ENCODE measurements around the gene OLA1.
"Not testable (repeated sequence)": the region's sequence is repeated elsewhere in the genome, so short reads cannot be mapped to it uniquely, and the experiment has no call there.

Gene OLA1

GRCh38 chr2:174246944-174247381, 1.4 kb downstream of the OLA1 start:
- peak overlapping the region; percentile 94 for H3K9ac ChIP-seq (ENCODE audit: low read length)
- H4K20me1 ChIP-seq (ENCODE audit: low read depth, low read length): no peaks in the 10 kb centered on the region; the same call in 1 of the 2 replicates
- no peak overlapping the region for H3K27ac ChIP-seq (ENCODE audit: low read depth, low read length)
- peak overlapping the region; percentile 65 for H3K4me2 ChIP-seq (ENCODE audit: low read depth, low read length, poor library complexity, severe bottlenecking)
- H3K79me2 ChIP-seq (ENCODE audit: insufficient read depth, low read length): peaks cover 62% of the 10 kb centered on the region
- no peak overlapping the region for H2AFZ ChIP-seq (ENCODE audit: low read depth, low read length, severe bottlenecking)
- no peaks in the 10 kb centered on the region for H3K9me3 ChIP-seq (ENCODE audit: insufficient read depth, low read length)
- peaks cover 7% of the 10 kb centered on the region; the same call in 1 of the 2 replicates for H3K36me3 ChIP-seq (ENCODE audit: low read length)
- H3F3A ChIP-seq (ENCODE audit: insufficient read depth): no peaks in the 10 kb centered on the region
- H3K27me3 ChIP-seq (ENCODE audit: low read length): no peaks in the 10 kb centered on the region
- TF ChIP-seq CTCF (IDR thresholded peaks at IDR 0.05; ENCODE audit: insufficient read depth, low read length, poor library complexity, severe bottlenecking) (no peak), EZH2phosphoT487 (conservative IDR thresholded peaks at IDR 0.05; ENCODE audit: low read length) (no peak)
- H3K4me3 ChIP-seq (ENCODE audit: insufficient read depth, low read length, poor library complexity, severe bottlenecking): peak overlapping the region; percentile 78
- no peaks in the 10 kb centered on the region for H3K9me2 ChIP-seq (replicated peaks; ENCODE audit: insufficient read depth, low read length)

GRCh38 chr2:174245628-174246027, 2.7 kb downstream of the OLA1 start:
- not testable (repeated sequence) for H2AFZ ChIP-seq (ENCODE audit: low read depth, low read length, severe bottlenecking); H3K9ac ChIP-seq (ENCODE audit: low read length); H3K4me2 ChIP-seq (ENCODE audit: low read depth, low read length, poor library complexity, severe bottlenecking); H3F3A ChIP-seq (ENCODE audit: insufficient read depth); H3K9me2 ChIP-seq (replicated peaks; ENCODE audit: insufficient read depth, low read length); H3K9me3 ChIP-seq (ENCODE audit: insufficient read depth, low read length); H3K27ac ChIP-seq (ENCODE audit: low read depth, low read length); H4K20me1 ChIP-seq (ENCODE audit: low read depth, low read length); H3K36me3 ChIP-seq (ENCODE audit: low read length); H3K4me3 ChIP-seq (ENCODE audit: insufficient read depth, low read length, poor library complexity, severe bottlenecking); H3K27me3 ChIP-seq (ENCODE audit: low read length)
- peaks cover 74% of the 10 kb centered on the region for H3K79me2 ChIP-seq (ENCODE audit: insufficient read depth, low read length)

GRCh38 chr2:174245065-174245464, 3.3 kb downstream of the OLA1 start:
- H3K4me2 ChIP-seq (ENCODE audit: low read depth, low read length, poor library complexity, severe bottlenecking): no peak overlapping the region
- peaks cover 7% of the 10 kb centered on the region; the same call in 1 of the 2 replicates for H3K36me3 ChIP-seq (ENCODE audit: low read length)
- no peaks in the 10 kb centered on the region for H3K27me3 ChIP-seq (ENCODE audit: low read length)
- H3K9ac ChIP-seq (ENCODE audit: low read length): no peak overlapping the region
- no peak for TF ChIP-seq EZH2phosphoT487 (conservative IDR thresholded peaks at IDR 0.05; ENCODE audit: low read length)
- TF ChIP-seq CTCF (IDR thresholded peaks at IDR 0.05; ENCODE audit: insufficient read depth, low read length, poor library complexity, severe bottlenecking): no peak
- H3K79me2 ChIP-seq (ENCODE audit: insufficient read depth, low read length): peaks cover 80% of the 10 kb centered on the region
- no peak overlapping the region for H2AFZ ChIP-seq (ENCODE audit: low read depth, low read length, severe bottlenecking)
- H3K9me3 ChIP-seq (ENCODE audit: insufficient read depth, low read length): no peaks in the 10 kb centered on the region
- no peak overlapping the region for H3K4me3 ChIP-seq (ENCODE audit: insufficient read depth, low read length, poor library complexity, severe bottlenecking)
- H4K20me1 ChIP-seq (ENCODE audit: low read depth, low read length): no peaks in the 10 kb centered on the region; the same call in 1 of the 2 replicates
- H3F3A ChIP-seq (ENCODE audit: insufficient read depth): no peaks in the 10 kb centered on the region
- H3K27ac ChIP-seq (ENCODE audit: low read depth, low read length): no peak overlapping the region
- no peaks in the 10 kb centered on the region for H3K9me2 ChIP-seq (replicated peaks; ENCODE audit: insufficient read depth, low read length)

GRCh38 chr2:174243812-174244211, 4.5 kb downstream of the OLA1 start:
- H3K9ac ChIP-seq (ENCODE audit: low read length): no peak overlapping the region
- no peak overlapping the region for H3K4me2 ChIP-seq (ENCODE audit: low read depth, low read length, poor library complexity, severe bottlenecking)
- H4K20me1 ChIP-seq (ENCODE audit: low read depth, low read length): no peaks in the 10 kb centered on the region; the same call in 1 of the 2 replicates
- TF ChIP-seq CTCF (IDR thresholded peaks at IDR 0.05; ENCODE audit: insufficient read depth, low read length, poor library complexity, severe bottlenecking): no peak
- H2AFZ ChIP-seq (ENCODE audit: low read depth, low read length, severe bottlenecking): no peak overlapping the region
- no peaks in the 10 kb centered on the region for H3K9me3 ChIP-seq (ENCODE audit: insufficient read depth, low read length)
- H3K79me2 ChIP-seq (ENCODE audit: insufficient read depth, low read length): peaks cover 92% of the 10 kb centered on the region
- no peaks in the 10 kb centered on the region for H3K27me3 ChIP-seq (ENCODE audit: low read length)
- H3F3A ChIP-seq (ENCODE audit: insufficient read depth): no peaks in the 10 kb centered on the region
- peaks cover 7% of the 10 kb centered on the region; the same call in 1 of the 2 replicates for H3K36me3 ChIP-seq (ENCODE audit: low read length)
- no peak overlapping the region for H3K27ac ChIP-seq (ENCODE audit: low read depth, low read length)
- no peak overlapping the region for H3K4me3 ChIP-seq (ENCODE audit: insufficient read depth, low read length, poor library complexity, severe bottlenecking)
- no peaks in the 10 kb centered on the region for H3K9me2 ChIP-seq (replicated peaks; ENCODE audit: insufficient read depth, low read length)
